Left lung (tissue), 10 donors: ENCODE measurements around the gene C10orf143. TPM values are rescaled to one million over a fixed set of nuclear protein-coding genes. Genes with fewer than 3 reads are reported as not detected.
A peak's percentile ranks its signal among the peaks of the same experiment; 100 is the strongest.

Source experiments
- ATAC-seq: fragments of 200-7000 bp; cut with Tn5 transposase; one replicate; pipeline ENCODE4 v1.9.1; 2020; ENCODE audit warnings: moderate library complexity
- DNase-seq, 4 donors: peaks; one replicate each; pipeline ENCODE4 v3.0.0-alpha.2; 2013 to 2020
- H3K27ac ChIP-seq, 2 donors: fragments of 200-600 bp; sonication (generic) in 1 of 2; one replicate each; pipeline versions ENCODE4 v1.5.0 to v1.8.0; 2020 to 2021
- H3K27me3 ChIP-seq, 2 donors: fragments of 200-600 bp; sonication (generic) in 1 of 2; one replicate each; pipeline versions ENCODE4 v1.5.0 to v1.8.0; 2020 to 2021
- H3K36me3 ChIP-seq, 2 donors: fragments of 200-600 bp; sonication (generic) in 1 of 2; one replicate each; pipeline versions ENCODE4 v1.5.0 to v1.8.0; 2020 to 2021
- H3K4me1 ChIP-seq, 2 donors: fragments of 200-600 bp; one replicate each; pipeline ENCODE4 v1.8.0; 2021
- H3K4me3 ChIP-seq, 2 donors: fragments of 200-600 bp; sonication (generic) in 1 of 2; one replicate each; pipeline versions ENCODE4 v1.5.0 to v1.8.0; 2020 to 2021; ENCODE audit warnings: mild to moderate bottlenecking in 1 of 2
- H3K9me3 ChIP-seq, 2 donors: fragments of 200-600 bp; sonication (generic) in 1 of 2; one replicate each; pipeline versions ENCODE4 v1.5.0 to v1.8.0; 2020 to 2021
- intact Hi-C, 2 donors: fragments of 100-400 bp; cut with DNase I; formaldehyde crosslinking; loops; one replicate each; pipeline versions ENCODE4 v1.11.2 to v1.14.2; 2022
- polyA plus RNA-seq, 6 donors: library from polyadenylated mRNA; unstranded; fragments of 120-200 nt; gene quantifications; one replicate each; pipeline ENCODE4 v1.2.1, GENCODE V29; 2013; ENCODE audit not compliant: insufficient read length in 6 of 6
- total RNA-seq, 2 donors: library from RNA; stranded (reverse); fragmentation: NEBNext Ultra II Directional; extraction: Animal tissue kit (Norgen Biotek cat#: 25700); gene quantifications; one replicate each; pipeline ENCODE4 v1.2.1, GENCODE V29; 2021
- TF ChIP-seq, protein P1 (sequence below), 2 donors: fragments of 200-600 bp; sonication (generic) in 1 of 2; IDR thresholded peaks; one replicate each; pipeline versions ENCODE4 v1.5.0 to v1.8.0; 2021; ENCODE audit warnings: antibody characterized with exemption in 2 of 2
- donor health status: DM: no; HTN: yes; CAD: no.
- donor health status: DM: no; HTN: no; CAD: no.

The C10orf143 gene
- total and polyA plus RNA-seq, 8 donors = 2.0 to 5.6 (median 5.0) TPM

DNA sequence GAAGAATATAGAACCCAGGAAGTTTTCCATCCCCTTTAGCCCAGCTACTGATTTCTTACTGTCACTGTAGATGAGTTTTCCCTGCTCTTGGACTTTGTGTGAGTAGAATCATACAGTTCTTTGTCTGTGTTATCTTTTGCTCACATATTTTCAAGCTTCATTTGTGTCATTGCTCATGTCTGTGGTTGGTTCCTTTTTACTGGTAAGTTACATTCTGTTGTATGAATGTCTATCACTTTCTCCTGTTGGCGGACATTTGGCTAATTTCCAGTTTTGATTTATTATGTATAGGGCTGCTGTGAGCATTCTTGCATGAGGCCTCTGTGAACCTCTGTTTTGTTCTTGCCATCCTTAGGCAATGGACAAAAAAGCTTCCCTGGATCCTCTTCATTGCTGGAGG is 30.8 kb upstream of the C10orf143 start:
- Histone ChIP-seq H3K4me3 (no peak overlapping the region), H3K27me3 (no peaks in the 10 kb centered on the region), H3K9me3 (no peaks in the 10 kb centered on the region), H3K27ac (no peak overlapping the region), H3K4me1 (peaks cover 19 to 54% of the 10 kb centered on the region in 2 donors), H3K36me3 (peaks cover 0 to 30% of the 10 kb centered on the region in 2 donors)
- ATAC-seq = no peak
- TF ChIP-seq, protein P1, sequence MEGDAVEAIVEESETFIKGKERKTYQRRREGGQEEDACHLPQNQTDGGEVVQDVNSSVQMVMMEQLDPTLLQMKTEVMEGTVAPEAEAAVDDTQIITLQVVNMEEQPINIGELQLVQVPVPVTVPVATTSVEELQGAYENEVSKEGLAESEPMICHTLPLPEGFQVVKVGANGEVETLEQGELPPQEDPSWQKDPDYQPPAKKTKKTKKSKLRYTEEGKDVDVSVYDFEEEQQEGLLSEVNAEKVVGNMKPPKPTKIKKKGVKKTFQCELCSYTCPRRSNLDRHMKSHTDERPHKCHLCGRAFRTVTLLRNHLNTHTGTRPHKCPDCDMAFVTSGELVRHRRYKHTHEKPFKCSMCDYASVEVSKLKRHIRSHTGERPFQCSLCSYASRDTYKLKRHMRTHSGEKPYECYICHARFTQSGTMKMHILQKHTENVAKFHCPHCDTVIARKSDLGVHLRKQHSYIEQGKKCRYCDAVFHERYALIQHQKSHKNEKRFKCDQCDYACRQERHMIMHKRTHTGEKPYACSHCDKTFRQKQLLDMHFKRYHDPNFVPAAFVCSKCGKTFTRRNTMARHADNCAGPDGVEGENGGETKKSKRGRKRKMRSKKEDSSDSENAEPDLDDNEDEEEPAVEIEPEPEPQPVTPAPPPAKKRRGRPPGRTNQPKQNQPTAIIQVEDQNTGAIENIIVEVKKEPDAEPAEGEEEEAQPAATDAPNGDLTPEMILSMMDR (IDR thresholded peaks at IDR 0.05) = no peak
- no peak for DNase-seq
- intact Hi-C loops = no loop called here

DNA sequence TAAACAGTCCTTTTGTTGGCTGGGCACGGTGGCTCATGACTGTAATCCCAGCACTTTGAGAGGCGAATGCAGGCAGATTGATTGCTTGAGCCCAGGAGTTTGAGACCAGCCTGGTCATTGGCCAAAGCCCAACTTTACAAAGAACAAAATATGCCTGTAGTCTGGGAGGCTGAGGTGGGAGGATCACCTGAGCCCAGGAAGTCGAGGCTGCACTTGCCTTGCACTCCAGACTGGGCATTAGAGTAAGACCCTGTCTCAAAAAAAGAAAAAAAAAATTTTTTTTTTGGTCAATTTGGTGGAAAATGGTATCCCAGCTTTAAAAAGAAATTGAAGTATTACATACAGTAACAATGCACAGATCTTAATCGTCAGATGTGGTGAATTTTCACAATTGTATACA is 30.4 kb upstream of the C10orf143 start:
- Histone ChIP-seq H3K27me3 (no peaks in the 10 kb centered on the region), H3K36me3 (peaks cover 0 to 25% of the 10 kb centered on the region in 2 donors), H3K27ac (no peak overlapping the region), H3K4me3 (no peak overlapping the region), H3K4me1 (peaks cover 19 to 54% of the 10 kb centered on the region in 2 donors), H3K9me3 (no peaks in the 10 kb centered on the region)
- no peak for ATAC-seq
- intact Hi-C loops = no loop called here
- DNase-seq = no peak
- TF ChIP-seq, protein P1 (IDR thresholded peaks at IDR 0.05) = no peak

DNA sequence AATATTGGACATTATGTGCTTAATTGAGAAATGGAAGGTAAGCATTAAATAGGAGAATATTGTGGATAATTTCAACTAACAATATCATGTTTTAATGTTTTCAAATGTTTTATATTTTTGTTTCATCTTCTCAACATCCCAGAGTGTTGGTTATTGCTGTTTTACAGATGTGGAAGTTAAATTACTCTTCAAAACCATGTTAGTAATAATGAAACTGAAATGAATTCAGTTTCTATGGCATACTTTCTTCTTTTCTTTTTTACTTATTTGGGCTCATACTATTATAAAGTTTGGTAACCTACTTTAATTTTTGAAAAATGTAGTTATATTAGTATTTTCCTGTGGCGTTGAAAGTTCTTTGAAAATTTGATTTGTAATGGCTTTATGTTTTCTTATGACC is 29.8 kb upstream of the C10orf143 start:
- ATAC-seq = no peak
- intact Hi-C loops = no loop called here
- no peak for DNase-seq
- Histone ChIP-seq H3K36me3 (peaks cover 0 to 19% of the 10 kb centered on the region in 2 donors), H3K4me3 (no peak overlapping the region), H3K27me3 (no peaks in the 10 kb centered on the region), H3K27ac (no peak overlapping the region), H3K4me1 (peaks cover 19 to 58% of the 10 kb centered on the region in 2 donors), H3K9me3 (no peaks in the 10 kb centered on the region)
- TF ChIP-seq, protein P1 (IDR thresholded peaks at IDR 0.05) = no peak

DNA sequence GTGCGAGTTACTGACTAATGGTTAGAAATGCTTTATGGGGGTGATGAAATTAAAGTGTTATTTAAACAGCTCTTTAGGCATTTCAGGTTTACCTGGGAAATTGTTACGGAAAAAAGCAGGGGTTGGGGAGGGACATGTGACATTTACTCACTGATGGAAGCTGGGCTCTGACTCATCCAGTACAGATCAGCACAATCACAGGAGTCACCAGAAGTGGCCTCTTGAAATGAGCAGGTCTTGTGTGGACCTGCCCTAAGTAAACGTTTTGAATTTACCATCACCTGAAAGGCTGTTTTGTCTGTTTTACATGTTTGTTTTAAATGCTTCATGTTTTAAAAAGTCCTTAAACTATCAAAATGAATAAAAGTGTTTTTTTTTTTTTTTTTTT is 27.8 kb upstream of the C10orf143 start:
- intact Hi-C loops = no loop called here
- peaks cover 0 to 14% of the 10 kb centered on the region in 2 donors for H3K36me3 ChIP-seq
- peak overlapping the region in 1 of 2 donors; percentile 67 for H3K27ac ChIP-seq
- no peaks in the 10 kb centered on the region for H3K27me3 ChIP-seq
- peaks cover 19 to 58% of the 10 kb centered on the region in 2 donors for H3K4me1 ChIP-seq
- peak overlapping the region in 1 of 2 donors; percentile 98 for H3K4me3 ChIP-seq
- TF ChIP-seq, protein P1 (IDR thresholded peaks at IDR 0.05) = no peak
- peak in 2 of 4 donors; percentile 47 to 52 for DNase-seq
- no peaks in the 10 kb centered on the region for H3K9me3 ChIP-seq
- peak; percentile 77 for ATAC-seq

DNA sequence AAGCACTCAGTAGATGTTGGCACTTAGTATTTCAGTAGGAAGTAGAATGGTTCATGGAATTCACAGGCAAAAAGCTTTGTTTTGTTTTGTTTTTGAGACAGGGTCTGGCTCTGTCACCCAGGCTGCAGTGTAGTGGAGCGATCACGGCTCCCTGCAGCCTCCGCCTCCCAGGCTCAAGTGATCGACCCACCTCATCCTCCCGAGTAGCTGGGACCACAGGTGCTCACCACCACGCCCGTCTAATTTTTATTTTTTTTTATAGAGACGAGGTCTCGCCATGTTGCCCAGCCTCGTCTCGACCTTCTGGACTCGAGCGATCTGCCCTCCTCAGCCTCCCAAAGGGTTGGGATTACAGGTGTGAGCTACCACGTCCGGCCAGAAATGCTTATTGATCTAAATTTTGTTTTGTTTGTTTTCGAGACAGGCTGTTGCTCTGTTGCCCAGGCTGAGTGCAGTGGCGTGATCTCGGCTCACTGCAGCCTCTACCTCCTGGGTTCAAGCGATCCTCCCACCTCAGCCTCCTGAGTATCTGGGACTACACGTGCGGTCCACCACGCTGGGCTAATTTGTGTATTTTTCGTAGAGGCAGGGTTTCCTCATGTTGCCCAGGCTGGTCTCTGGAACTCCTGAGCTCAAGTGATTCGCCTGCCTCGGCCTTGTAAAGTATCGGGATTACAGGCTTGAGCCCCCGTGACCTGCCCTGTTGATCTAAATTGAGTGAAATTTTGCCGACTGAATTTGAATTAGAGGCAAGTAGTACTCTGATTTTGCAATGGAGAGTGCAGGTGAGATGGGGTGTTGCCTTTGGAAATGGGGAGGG is 27.2 kb upstream of the C10orf143 start:
- peaks cover 19 to 58% of the 10 kb centered on the region in 2 donors for H3K4me1 ChIP-seq
- H3K27me3 ChIP-seq = no peaks in the 10 kb centered on the region
- H3K9me3 ChIP-seq = no peaks in the 10 kb centered on the region
- TF ChIP-seq, protein P1 (IDR thresholded peaks at IDR 0.05) = no peak
- peaks cover 0 to 12% of the 10 kb centered on the region in 2 donors for H3K36me3 ChIP-seq
- DNase-seq (no peak), ATAC-seq (peak; percentile 58)
- peak overlapping the region; percentile 85 to 86 for H3K27ac ChIP-seq
- intact Hi-C loops = no loop called here
- H3K4me3 ChIP-seq = peak overlapping the region; percentile 98 to 100
